ENCODE data around the gene EIF1. TPM values are rescaled to one million over a fixed set of nuclear protein-coding genes. Genes with fewer than 3 reads are reported as not detected.

The EIF1 gene
- total RNA-seq, 1 experiment from 2014 or later = 775 TPM

DNA sequence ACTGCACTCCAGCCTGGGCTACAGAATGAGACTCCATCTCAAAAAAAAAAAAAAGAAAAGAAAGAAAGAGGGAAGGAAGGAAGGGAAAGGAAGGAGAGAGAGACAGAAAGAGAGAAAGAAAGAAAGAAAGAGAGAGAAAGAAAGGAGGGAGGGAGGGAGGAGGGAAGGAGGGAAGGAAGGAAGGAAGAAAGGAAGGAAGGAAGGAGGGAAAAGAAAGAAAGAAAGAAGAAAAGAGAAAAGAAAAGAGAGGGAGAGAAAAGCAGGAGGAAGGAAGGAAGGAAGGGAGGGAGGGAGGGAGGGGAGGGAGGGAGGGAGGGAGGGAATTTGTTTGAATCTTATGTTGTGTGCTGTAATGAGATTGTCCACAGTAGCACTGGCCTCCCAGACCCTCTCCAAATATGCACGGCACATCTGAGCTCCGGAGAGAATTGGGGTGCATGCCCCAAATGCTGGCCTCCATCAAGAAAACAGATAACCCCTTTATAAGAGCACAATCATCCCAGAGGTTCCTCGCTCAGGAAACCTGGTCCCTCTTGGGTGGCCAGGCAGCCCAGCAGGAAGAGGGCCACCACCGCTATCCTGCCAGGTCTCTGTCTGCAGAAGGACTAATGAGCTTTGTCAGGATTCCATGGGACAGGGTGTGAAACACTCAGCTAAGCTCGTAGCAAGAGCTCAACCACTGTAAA lies 8.8 kb upstream of the EIF1 start:
- Histone ChIP-seq H3F3A (ENCODE audit: insufficient read depth, low read depth) (peaks cover 26% of the 10 kb centered on the region), H3K4me3 (no peak overlapping the region), H3K27ac (peak overlapping the region; percentile 94), H3K36me3 (ENCODE audit: low read depth) (no peaks in the 10 kb centered on the region), H2AFZ (peak overlapping the region; percentile 41; the same call in 1 of the 2 replicates), H3K9me2 (ENCODE audit: insufficient read depth) (no peaks in the 10 kb centered on the region), H3K9me3 (ENCODE audit: insufficient read depth, low read depth) (no peaks in the 10 kb centered on the region), H3K4me2 (peak overlapping the region; percentile 73), H3K27me3 (ENCODE audit: insufficient read depth, low read depth) (no peaks in the 10 kb centered on the region), H3K4me1 (replicated peaks; ENCODE audit: insufficient read depth) (peaks cover 24% of the 10 kb centered on the region), H3K79me2 (ENCODE audit: low read depth) (no peaks in the 10 kb centered on the region), H4K20me1 (ENCODE audit: insufficient read depth) (no peaks in the 10 kb centered on the region)
- TF ChIP-seq, protein P1, sequence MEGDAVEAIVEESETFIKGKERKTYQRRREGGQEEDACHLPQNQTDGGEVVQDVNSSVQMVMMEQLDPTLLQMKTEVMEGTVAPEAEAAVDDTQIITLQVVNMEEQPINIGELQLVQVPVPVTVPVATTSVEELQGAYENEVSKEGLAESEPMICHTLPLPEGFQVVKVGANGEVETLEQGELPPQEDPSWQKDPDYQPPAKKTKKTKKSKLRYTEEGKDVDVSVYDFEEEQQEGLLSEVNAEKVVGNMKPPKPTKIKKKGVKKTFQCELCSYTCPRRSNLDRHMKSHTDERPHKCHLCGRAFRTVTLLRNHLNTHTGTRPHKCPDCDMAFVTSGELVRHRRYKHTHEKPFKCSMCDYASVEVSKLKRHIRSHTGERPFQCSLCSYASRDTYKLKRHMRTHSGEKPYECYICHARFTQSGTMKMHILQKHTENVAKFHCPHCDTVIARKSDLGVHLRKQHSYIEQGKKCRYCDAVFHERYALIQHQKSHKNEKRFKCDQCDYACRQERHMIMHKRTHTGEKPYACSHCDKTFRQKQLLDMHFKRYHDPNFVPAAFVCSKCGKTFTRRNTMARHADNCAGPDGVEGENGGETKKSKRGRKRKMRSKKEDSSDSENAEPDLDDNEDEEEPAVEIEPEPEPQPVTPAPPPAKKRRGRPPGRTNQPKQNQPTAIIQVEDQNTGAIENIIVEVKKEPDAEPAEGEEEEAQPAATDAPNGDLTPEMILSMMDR (conservative IDR thresholded peaks at IDR 0.05) = no peak
- no peak for TF ChIP-seq EZH2 (IDR thresholded peaks at IDR 0.05; ENCODE audit: low read depth)
- BruUV-seq (replicated peaks) = no TSS peak
- POLR2A ChIA-PET (ENCODE audit: unreplicated experiment) = interaction anchor here (0.6 to 3.2 kb wide), 6 partner anchors 9 to 861 kb away, joined by 3 to 89 read pairs (median 4); partner anchors contain the start of gene EIF1
- CTCF ChIA-PET = interaction anchor here (0.6 to 2.5 kb wide), 5 partner anchors 8 to 864 kb away, joined by 3 to 17 read pairs (median 3); partner anchors contain the start of gene EIF1
- intact Hi-C loops (cut with micrococcal nuclease; ENCODE audit: unreplicated experiment) = loop anchor here (1.0 to 2.0 kb wide), 2 partner anchors 8 to 25 kb away; partner anchors contain the start of gene EIF1
- DNase-seq = no peak

DNA sequence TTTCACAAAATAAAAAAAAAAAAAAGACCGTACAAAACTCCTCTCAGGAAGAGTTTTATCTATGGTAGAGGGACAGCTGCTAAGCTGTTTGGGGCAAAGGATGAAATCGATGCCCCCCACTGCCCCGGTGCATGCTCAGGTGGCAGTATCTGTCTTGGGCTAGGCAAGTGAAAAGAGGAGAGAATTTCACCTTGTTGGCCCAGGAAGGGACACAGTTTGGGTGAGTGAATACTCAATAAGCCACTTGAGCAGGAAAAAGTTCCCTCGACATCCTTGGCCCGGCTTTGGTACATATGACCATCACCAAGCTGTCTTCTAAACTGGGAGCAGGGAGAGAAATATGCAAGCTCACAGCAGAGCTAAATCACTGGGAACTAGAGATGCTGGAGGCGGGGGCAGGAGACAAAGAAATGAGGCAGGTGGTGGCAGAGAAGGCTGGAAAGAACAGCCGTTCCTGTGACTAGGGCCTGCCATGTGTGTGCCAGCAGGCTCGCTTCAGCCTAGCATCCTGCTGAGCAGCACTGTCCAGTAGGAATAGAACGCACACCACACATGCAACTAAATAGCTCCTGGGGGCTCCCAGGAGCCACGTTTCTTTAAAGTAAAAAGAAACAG lies 8.2 kb upstream of the EIF1 start:
- no peak for DNase-seq
- ChIA-PET POLR2A (ENCODE audit: unreplicated experiment) (no interaction called here), CTCF (interaction anchor here (0.6 to 0.8 kb wide), 3 partner anchors 8 to 865 kb away, joined by 3 to 5 read pairs (median 3); no protein-coding TSS in a partner anchor)
- H3K4me1 ChIP-seq (replicated peaks; ENCODE audit: insufficient read depth) = peaks cover 24% of the 10 kb centered on the region
- no peaks in the 10 kb centered on the region for H3K27me3 ChIP-seq (ENCODE audit: insufficient read depth, low read depth)
- no peak overlapping the region for H2AFZ ChIP-seq
- no peak overlapping the region for H3K27ac ChIP-seq
- BruUV-seq (replicated peaks) = no TSS peak
- H3F3A ChIP-seq (ENCODE audit: insufficient read depth, low read depth) = peaks cover 26% of the 10 kb centered on the region
- no peaks in the 10 kb centered on the region for H3K79me2 ChIP-seq (ENCODE audit: low read depth)
- intact Hi-C loops (cut with micrococcal nuclease; ENCODE audit: unreplicated experiment) = no loop called here
- H4K20me1 ChIP-seq (ENCODE audit: insufficient read depth) = no peaks in the 10 kb centered on the region
- H3K4me3 ChIP-seq = no peak overlapping the region
- TF ChIP-seq, protein P1 (conservative IDR thresholded peaks at IDR 0.05) = no peak
- no peak for TF ChIP-seq EZH2 (IDR thresholded peaks at IDR 0.05; ENCODE audit: low read depth)
- no peaks in the 10 kb centered on the region for H3K9me3 ChIP-seq (ENCODE audit: insufficient read depth, low read depth)
- no peaks in the 10 kb centered on the region for H3K9me2 ChIP-seq (ENCODE audit: insufficient read depth)
- no peak overlapping the region for H3K4me2 ChIP-seq
- no peaks in the 10 kb centered on the region for H3K36me3 ChIP-seq (ENCODE audit: low read depth)

DNA sequence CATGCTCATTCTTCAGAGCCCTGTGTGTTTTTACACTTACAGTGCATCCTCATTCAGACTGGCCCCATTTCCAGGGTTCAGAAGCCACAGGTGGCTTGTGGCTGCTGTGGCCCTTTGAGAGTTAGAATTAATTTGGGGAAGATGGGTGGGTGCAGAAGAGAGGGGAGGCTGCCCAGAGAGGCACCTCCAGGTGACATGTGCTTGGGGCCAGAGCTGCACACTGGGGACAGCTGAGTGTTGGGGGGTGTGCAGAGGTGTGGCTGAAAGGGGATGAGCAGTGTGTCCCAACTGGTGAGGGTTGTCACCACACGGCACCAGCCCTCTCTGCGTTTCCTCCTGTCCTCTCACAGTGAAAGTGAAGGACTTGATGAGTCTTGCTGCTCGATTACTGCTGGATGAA lies 6.9 kb upstream of the EIF1 start:
- intact Hi-C loops (cut with micrococcal nuclease; ENCODE audit: unreplicated experiment) = no loop called here
- H3F3A ChIP-seq (ENCODE audit: insufficient read depth, low read depth) = peaks cover 26% of the 10 kb centered on the region
- peaks cover 21% of the 10 kb centered on the region for H3K4me1 ChIP-seq (replicated peaks; ENCODE audit: insufficient read depth)
- ChIA-PET CTCF (no interaction called here), POLR2A (ENCODE audit: unreplicated experiment) (interaction anchor here (0.7 kb wide), 1 partner anchor 1207 kb away, joined by 4 read pairs; no protein-coding TSS in a partner anchor)
- H4K20me1 ChIP-seq (ENCODE audit: insufficient read depth) = no peaks in the 10 kb centered on the region
- no peaks in the 10 kb centered on the region for H3K9me2 ChIP-seq (ENCODE audit: insufficient read depth)
- H3K36me3 ChIP-seq (ENCODE audit: low read depth) = no peaks in the 10 kb centered on the region
- H3K79me2 ChIP-seq (ENCODE audit: low read depth) = no peaks in the 10 kb centered on the region
- no peak for DNase-seq
- H3K27me3 ChIP-seq (ENCODE audit: insufficient read depth, low read depth) = no peaks in the 10 kb centered on the region
- TF ChIP-seq, protein P1 (conservative IDR thresholded peaks at IDR 0.05) = no peak
- no peak for TF ChIP-seq EZH2 (IDR thresholded peaks at IDR 0.05; ENCODE audit: low read depth)
- no peaks in the 10 kb centered on the region for H3K9me3 ChIP-seq (ENCODE audit: insufficient read depth, low read depth)
- H3K4me2 ChIP-seq = no peak overlapping the region
- no TSS peak for BruUV-seq (replicated peaks)
- no peak overlapping the region for H3K4me3 ChIP-seq
- H3K27ac ChIP-seq = no peak overlapping the region
- H2AFZ ChIP-seq = no peak overlapping the region
